GM18868 (cell line): Measurements from ENCODE around the gene HABP4.
A peak's percentile ranks its signal among the peaks of the same experiment; 100 is the strongest.

ENCODE experiments used
- ATAC-seq: cut with Tn5 transposase; IDR thresholded peaks from one replicate; pipeline ENCODE4 v1.9.1; 2021; ENCODE audit warnings: mild to moderate bottlenecking, moderate library complexity; ENCODE audit not compliant: unreplicated experiment

Gene HABP4

GRCh38 chr9:96449845-96450612 lies at the start of gene HABP4:
Gene HABP4 (plus strand): TSS chr9:96450169. CDS start chr9:96450280, 111 bp downstream.
- ATAC-seq = peak; percentile 95

GRCh38 chr9:96408409-96409280 lies 41.3 kb upstream of the HABP4 start:
- no peak for ATAC-seq

GRCh38 chr9:96411129-96411838 lies 38.7 kb upstream of the HABP4 start:
- ATAC-seq = no peak

DNA sequence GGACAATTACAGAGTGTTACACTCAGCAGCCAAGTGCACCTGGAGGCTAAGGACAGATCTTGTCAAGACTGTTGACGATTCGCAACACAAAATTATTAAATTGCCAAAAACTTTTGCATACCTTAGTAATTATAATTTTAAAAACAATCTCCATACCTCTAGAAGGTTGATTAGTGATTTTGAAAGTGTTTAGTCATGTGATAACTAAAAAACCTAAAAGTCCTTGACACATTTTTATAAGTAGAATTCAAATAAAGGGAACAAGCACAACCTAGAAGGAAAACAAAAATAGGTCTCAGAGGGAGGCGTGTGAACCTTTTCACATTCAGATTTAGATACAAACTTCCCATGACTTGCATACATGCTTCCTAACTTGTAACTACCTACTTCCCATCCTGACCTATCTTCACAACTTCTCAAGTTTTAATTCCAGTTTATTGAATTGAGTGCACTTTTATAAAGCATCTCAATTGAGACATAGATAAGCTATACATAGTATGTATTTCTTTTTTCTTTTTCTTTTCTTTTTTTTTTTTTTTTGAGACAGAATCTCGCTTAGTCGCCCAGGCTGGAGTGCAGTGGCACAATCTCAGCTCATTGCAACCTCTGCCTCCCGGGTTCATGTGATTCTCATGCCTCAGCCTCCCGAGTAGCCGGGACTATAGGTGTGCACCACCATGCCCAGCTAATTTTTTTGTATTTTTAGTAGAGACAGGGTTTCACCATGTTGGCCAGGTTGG lies 37.6 kb upstream of the HABP4 start:
- ATAC-seq = no peak

- peak; percentile 35 for ATAC-seq
These were observed 36.4 kb upstream of the HABP4 start for GRCh38 chr9:96413302-96414221.

DNA sequence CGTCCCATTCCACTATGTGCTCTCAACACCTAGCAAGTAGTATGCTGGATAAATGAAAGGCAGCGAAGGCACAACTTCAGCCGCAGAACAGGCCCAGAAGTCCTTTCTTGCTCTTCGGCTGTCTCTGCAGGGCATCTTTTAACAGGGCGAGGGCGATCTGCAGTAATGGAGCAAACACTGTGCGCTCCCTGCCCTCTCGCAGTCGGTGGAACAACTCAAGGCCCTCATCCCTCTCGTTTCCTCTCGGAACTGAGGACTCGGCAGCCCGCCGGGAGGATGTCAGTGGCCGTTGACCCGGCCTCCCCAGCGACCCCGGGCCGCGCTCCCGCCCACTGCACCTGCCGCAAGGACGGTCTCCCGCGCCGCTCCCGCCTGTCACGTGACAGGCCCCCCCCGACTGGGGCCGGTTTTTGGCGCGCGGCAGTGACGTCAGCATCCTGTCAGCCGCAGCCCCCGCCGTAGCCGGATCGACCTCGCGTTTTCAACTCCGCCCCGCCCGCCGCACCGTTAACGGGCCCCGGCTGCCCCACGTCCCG lies 32.9 kb upstream of the HABP4 start:
- peak; percentile 17 for ATAC-seq

DNA sequence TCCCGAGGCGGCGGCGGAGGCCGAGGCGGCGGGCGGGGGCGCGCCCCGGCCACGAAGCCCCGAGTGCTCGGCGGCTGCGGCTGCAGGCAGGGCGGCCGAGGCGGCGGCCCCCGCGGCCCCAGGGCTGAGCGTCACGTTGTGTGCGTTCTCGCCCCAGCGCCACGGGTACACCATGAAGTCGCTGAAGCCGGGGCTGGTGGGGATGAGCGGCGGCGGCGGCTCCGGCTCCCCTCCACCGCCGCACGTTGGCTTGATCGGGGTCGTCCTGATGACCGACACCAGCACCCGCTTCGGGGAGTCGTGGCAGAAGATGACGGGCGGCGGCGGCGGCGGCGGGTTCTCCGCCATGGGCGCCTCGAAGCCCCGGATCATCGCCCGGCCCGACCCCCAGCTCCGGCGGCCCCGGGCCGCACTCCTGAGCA lies 32.3 kb upstream of the HABP4 start:
- ATAC-seq = no peak

GRCh38 chr9:96418083-96418919 lies 31.7 kb upstream of the HABP4 start, which contains the start of gene ZNF367:
Gene ZNF367 (minus strand): TSS chr9:96418370. CDS start chr9:96418032, 338 bp downstream.
- peak; percentile 65 for ATAC-seq

- ATAC-seq = peak; percentile 42
These were observed 30.9 kb upstream of the HABP4 start for GRCh38 chr9:96418920-96419690.

- no peak for ATAC-seq
These were observed 30.3 kb upstream of the HABP4 start for GRCh38 chr9:96419691-96419969.

DNA sequence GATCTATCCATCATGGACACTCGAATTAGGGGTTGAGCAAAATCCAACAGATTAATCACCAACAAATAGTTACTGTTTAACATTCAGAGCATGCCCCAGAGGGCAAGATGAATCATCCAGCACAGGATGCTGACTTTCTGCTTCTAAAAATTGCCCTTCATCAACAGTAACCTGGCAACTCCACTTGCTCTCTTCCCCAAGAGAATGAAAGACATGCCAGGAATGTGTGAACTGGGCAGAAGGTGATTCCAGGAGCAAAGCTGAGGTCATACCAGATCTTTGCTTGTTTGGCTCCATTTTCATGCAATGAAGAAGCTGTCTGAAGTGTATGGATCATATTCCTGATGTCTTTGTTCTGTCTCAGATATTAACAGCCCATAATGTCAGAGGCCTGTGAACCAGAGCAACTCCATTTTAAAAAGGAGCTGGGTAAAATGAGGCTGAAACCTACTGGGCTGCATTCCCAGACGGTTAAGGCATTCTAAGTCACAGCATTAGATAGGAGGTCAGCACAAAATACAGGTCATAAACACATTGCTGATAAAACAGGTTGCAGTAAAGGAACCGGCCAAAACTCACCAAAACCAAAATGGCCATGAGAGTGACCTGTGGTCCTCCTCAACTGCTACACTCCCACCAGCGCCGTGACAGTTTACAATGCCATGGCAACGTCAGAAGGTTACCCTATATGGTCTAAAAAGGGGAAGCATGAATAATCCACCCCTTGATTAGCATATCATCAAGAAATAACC lies 29.3 kb upstream of the HABP4 start:
- ATAC-seq = no peak

DNA sequence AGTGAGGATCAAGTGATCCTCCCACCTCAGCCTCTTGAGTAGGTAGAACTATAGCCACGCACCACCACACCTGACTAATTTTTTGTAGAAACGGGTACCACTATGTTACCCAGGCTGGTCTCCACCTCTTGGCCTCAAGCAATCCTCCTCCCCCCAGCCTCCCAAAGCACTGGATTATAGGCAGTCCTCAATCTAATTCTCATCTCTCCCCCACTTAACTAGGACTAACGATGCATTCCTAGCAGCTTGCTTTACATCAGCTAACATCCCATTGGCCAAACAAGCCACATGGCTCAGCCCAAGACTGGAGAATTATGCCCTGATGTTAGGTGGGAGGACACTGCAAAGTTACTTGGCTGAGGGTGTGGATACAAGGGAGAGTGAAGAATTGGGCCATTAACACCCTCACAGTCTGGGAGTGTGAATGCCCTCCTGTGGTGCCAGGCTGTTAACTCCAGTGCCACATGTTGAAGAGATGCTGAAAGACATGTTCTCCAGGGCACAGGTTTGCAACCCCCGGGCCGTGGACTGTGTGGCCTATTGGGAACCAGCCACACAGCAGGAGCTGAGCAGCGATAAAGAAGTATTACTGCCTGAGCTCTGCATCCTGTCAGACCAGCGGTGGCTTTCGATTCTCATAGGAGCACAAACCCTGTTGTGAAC lies 26.5 kb upstream of the HABP4 start:
- ATAC-seq = no peak

DNA sequence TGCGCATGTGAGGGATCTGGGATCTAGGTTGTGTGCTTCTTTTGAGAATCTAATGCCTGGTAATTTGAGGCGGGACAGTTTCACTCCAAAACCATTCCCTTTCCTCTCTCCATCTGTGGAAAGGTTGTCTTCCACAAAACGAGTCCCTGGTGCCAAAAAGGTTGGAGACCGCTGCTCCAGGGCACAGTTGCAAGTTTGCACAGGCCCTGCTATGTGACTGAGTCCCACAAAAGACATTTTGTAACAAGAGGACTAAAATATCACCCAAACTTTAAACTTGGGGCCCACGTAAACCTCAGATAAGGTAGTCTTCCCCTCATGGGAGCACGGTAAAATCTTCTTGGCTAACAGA lies 26.0 kb upstream of the HABP4 start:
- no peak for ATAC-seq

GRCh38 chr9:96425500-96426169 lies 24.3 kb upstream of the HABP4 start:
- ATAC-seq = no peak

DNA sequence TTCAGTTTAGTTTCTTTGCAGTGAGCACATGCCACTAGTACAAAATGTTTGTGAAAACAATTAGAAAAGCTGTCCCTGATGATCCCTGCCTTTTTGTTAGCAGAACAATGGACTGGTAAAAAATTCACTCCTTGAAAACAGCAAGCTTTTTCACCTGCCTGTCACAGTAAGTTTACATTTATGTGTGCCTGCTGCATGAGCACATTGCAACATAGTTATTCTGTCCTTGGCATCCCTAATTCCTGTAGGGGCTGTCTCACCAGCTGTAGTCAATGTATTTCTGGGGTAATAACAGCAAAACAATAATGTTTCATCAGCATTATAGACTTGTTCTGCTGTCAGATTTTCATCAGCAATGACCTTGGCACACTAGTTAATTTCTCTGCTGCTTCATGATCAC lies 20.2 kb upstream of the HABP4 start:
- ATAC-seq = no peak

- ATAC-seq = no peak
These were observed 19.6 kb upstream of the HABP4 start for GRCh38 chr9:96430377-96430776.
